Activated naive CD8-positive, alpha-beta T cell treated with anti-CD3 and anti-CD28 coated beads, Interleukin-2, amount 50 U/mL, for 24 hours (primary cell): Measurements from ENCODE around the gene HEPHL1.

Experiments used
- ATAC-seq: fragments of 150-1000 bp; cut with Tn5 transposase; one replicate; pipeline ENCODE4 v1.10.0; 2021
- DNase-seq: peaks from one replicate; pipeline ENCODE4 v3.0.0; 2021
- H3K27ac Mint-ChIP-seq: one replicate; pipeline ENCODE4 v1.8.0; 2021; ENCODE audit warnings: mild to moderate bottlenecking, mixed read lengths
- H3K27me3 Mint-ChIP-seq: one replicate; pipeline ENCODE4 v1.8.0; 2021; ENCODE audit warnings: mixed read lengths
- H3K36me3 Mint-ChIP-seq: one replicate; pipeline ENCODE4 v1.8.0; 2021; ENCODE audit warnings: low read depth, mixed read lengths
- H3K4me1 Mint-ChIP-seq: one replicate; pipeline ENCODE4 v1.8.0; 2021; ENCODE audit warnings: mixed read lengths
- H3K4me3 Mint-ChIP-seq: one replicate; pipeline ENCODE4 v1.8.0; 2021; ENCODE audit warnings: mild to moderate bottlenecking, moderate library complexity, mixed read lengths
- H3K9me3 Mint-ChIP-seq: one replicate; pipeline ENCODE4 v1.8.0; 2021; ENCODE audit warnings: mixed read lengths

The HEPHL1 gene

DNA sequence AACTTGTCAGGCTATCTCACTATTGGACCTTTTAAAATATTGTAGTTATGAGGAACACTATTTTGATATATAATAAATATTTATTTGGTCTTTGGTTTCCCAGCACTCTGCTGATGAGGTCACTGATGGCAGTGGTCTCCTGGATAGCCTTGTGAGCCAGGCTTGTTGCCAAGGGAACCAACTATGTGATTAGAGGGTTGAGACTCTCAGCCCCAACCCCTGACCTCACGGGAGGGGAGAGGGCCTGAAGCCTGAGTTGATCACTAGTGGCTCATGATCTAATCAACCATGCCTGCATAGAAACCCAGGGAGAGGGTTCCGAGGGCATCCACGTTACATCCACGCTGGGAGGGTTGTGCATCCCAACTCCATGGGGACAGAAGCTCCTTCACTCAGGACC lies 118.3 kb downstream of the HEPHL1 start:
- ATAC-seq (no peak), DNase-seq (no peak)
- Mint-ChIP-seq H3K4me1 (peaks cover 83% of the 10 kb centered on the region), H3K27ac (no peak overlapping the region), H3K4me3 (no peak overlapping the region), H3K36me3 (peaks cover 17% of the 10 kb centered on the region), H3K9me3 (no peaks in the 10 kb centered on the region), H3K27me3 (no peaks in the 10 kb centered on the region)

DNA sequence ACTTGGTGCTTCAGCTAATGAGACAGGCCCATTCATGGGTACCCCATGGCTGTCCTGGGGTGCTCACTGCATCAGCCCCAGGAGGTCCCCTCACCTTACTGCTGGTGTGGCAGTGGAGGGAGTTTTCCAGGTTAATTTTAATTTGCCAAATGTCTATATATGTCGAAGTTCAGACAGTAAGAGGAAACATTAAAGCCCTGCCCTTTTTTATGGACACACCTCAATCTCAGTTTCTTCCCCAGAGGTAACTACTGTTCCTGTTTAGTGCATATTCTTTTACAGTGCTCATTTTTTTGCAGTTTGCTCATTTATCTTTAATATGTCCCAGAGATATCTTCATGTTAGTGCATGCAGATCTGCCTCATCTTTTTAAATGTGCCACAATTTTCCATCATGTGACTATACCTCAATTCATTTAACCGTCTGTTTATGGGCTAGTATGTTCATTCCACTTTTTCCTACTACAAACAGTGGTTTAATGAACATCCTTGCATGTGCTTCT lies 119.1 kb downstream of the HEPHL1 start:
- Mint-ChIP-seq H3K4me3 (no peak overlapping the region), H3K4me1 (peaks cover 84% of the 10 kb centered on the region), H3K27me3 (no peaks in the 10 kb centered on the region), H3K9me3 (no peaks in the 10 kb centered on the region), H3K36me3 (peaks cover 17% of the 10 kb centered on the region), H3K27ac (no peak overlapping the region)
- ATAC-seq (no peak), DNase-seq (no peak)

DNA sequence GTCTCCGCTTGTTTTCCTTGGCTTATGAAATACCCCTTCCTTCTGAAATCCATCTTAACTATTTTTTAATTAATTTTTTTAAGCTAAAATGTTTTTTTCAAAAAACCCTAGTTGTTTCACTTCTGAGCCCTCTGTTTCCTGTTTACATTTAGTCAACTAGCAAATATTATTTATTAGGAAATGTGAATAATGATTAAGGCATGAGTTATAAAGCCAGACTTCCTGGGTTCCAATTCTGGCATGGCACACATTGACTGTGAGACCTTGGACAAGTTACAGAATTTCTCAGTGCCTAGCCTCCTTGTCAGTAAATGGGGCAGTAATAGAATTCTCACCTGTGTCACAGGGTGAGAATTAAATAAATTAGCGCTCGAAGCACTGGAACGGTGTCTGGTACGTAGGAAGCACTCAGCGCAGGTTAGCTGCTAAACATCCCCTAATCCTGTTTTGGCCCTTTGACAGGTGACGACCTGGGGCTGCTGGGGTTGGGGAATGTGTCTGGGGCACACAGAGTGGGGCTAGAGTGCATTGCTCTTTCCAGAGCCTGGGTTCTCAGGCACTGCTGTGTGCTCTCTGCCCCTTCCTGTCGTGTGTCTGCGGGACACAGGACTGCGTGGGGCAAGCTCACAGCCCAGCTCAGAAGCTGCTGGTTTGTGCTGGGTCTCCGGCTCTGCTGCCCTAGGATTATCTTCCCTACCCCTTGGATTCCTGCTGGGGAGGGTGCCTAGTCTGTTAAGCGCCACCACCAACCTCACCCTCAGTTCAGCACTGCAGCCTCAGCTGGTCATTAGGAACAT lies 120.6 kb downstream of the HEPHL1 start:
- peaks cover 84% of the 10 kb centered on the region for H3K4me1 Mint-ChIP-seq
- peaks cover 13% of the 10 kb centered on the region for H3K36me3 Mint-ChIP-seq
- DNase-seq: no peak
- no peak overlapping the region for H3K27ac Mint-ChIP-seq
- ATAC-seq: no peak
- no peaks in the 10 kb centered on the region for H3K9me3 Mint-ChIP-seq
- no peak overlapping the region for H3K4me3 Mint-ChIP-seq
- no peaks in the 10 kb centered on the region for H3K27me3 Mint-ChIP-seq

DNA sequence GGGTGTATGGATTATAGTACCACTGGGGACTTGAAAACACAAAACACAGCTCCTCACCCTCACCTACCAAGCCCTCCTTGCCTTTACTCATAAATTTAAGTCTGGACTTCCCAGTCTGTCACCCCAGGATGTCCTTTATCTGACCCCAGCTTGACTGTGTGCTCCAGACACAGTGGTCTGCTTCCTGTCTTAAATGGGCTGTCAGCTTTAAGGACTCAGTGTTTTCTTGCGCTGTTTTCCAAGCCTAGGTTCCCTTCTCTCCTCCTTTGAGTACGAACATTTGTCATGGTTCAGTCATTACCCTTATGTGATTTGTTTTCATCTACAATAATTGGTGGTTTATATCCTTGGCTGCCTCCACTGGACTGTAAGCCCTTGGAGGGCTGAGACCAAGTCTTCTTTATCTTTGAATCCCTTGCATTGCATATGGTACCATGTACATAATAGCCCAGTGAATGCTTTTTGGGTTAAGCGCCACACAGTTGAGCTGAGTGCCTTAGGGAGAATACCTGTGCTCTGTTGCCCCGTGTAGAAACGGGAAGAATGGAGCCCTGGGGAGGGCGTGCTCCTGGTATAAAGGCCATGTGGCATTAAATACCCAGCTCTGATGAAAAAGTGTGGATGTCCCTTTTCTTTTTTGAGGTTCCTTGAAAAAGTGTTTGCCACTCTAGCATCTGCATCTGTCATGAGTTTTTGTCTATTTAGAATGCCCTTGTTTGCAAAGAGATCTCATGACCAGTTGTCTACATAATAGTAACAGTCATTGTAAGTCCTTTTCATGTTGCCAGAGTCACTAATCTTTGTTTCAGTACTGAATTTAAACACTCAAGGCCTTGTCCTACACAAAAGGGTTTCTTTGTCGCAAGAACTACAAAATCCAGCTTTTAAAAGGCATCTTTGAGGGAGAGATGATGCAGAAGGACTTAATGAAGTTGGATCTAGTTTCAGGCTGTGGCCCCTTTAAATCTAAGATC lies 121.4 kb downstream of the HEPHL1 start:
- no peak for DNase-seq
- no peak overlapping the region for H3K4me3 Mint-ChIP-seq
- H3K4me1 Mint-ChIP-seq: peaks cover 84% of the 10 kb centered on the region
- H3K27ac Mint-ChIP-seq: no peak overlapping the region
- H3K27me3 Mint-ChIP-seq: no peaks in the 10 kb centered on the region
- peaks cover 6% of the 10 kb centered on the region for H3K36me3 Mint-ChIP-seq
- no peak for ATAC-seq
- H3K9me3 Mint-ChIP-seq: no peaks in the 10 kb centered on the region

DNA sequence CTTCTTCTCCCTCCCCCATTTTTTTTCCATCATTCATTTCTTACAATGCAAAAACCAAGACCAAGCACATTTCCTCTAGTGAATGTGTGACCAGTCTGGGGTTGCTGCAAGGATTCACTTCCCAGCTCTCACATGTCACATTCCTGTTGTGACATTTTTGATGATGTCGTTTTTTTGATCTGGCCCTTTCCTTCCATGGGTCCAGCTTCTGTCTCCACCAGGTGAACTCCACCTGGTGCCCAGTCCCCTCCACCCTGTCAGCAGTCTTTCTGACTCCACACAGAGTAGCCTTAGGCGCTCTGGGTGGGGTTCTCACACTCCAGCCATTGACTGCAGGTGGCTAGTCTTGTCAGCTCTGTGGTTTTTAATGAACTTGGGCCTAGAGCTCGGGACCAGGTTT lies 123.1 kb downstream of the HEPHL1 start:
- Mint-ChIP-seq H3K27ac (no peak overlapping the region), H3K27me3 (no peaks in the 10 kb centered on the region), H3K4me1 (peaks cover 87% of the 10 kb centered on the region), H3K9me3 (no peaks in the 10 kb centered on the region), H3K4me3 (no peak overlapping the region), H3K36me3 (peaks cover 2% of the 10 kb centered on the region)
- DNase-seq: no peak
- ATAC-seq: no peak

DNA sequence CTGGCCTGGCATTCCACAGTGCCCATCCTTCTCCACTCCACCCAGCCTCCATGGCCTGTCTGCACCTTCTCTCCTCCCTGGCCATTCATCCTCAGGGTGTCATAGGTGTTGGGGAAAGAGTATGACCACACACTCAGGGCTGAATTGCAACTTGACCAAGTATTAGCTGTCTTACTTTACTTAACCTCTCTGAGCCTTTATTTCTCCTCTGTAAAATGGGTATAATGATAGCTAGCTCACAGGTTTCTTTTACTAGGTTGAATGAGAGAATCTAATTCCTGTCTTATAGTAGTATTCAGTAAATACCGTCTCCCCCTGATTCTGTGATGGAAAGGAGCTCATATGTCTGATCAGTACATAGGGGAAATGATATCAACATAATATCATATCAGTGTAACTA lies 123.5 kb downstream of the HEPHL1 start:
- no peak for ATAC-seq
- Mint-ChIP-seq H3K27me3 (no peaks in the 10 kb centered on the region), H3K4me1 (peaks cover 88% of the 10 kb centered on the region), H3K27ac (no peak overlapping the region), H3K36me3 (peaks cover 2% of the 10 kb centered on the region), H3K4me3 (no peak overlapping the region), H3K9me3 (no peaks in the 10 kb centered on the region)
- DNase-seq: no peak

DNA sequence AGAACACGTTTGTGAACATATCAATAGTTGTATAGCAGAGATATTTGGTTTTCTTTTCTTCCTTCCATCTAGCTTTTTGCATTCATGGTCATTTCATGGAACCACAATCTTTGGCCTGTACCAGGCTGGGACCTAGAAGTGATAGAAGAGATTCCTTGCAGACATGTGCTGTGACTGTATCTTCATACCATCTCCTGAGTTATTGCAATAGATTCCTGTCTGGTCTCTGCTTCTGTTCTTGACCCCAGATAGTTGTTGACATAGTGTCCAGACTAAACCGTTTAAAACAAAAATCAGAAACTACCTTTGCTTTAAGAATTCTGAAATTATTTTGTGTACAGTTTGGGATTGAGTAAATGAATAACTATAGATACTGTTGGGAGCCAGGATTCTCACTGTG lies 124.3 kb downstream of the HEPHL1 start:
- no peaks in the 10 kb centered on the region for H3K27me3 Mint-ChIP-seq
- H3K27ac Mint-ChIP-seq: no peak overlapping the region
- no peak overlapping the region for H3K4me3 Mint-ChIP-seq
- ATAC-seq (no peak), DNase-seq (no peak)
- no peaks in the 10 kb centered on the region for H3K9me3 Mint-ChIP-seq
- H3K4me1 Mint-ChIP-seq: peaks cover 87% of the 10 kb centered on the region
- peaks cover 2% of the 10 kb centered on the region for H3K36me3 Mint-ChIP-seq

DNA sequence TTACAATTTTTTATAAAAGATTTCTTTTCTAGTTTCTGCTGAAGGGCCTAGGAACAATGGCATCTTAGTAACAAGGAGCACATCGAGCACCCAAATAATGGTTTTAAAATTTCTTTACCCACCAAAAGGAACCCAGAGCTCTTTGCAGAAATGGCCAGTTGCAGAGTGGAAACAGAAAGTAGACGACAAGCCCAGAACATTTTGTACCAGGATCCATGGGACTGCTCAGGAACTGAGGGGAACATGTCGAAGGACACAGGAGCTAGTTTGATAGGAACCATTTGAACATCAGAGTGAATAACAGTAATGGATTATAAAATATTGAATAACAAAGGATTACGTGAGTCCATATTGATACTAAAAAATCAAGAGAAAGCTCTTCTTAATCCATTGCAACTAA lies 124.8 kb downstream of the HEPHL1 start:
- H3K4me3 Mint-ChIP-seq: no peak overlapping the region
- ATAC-seq (no peak), DNase-seq (no peak)
- peaks cover 2% of the 10 kb centered on the region for H3K36me3 Mint-ChIP-seq
- no peaks in the 10 kb centered on the region for H3K27me3 Mint-ChIP-seq
- H3K27ac Mint-ChIP-seq: no peak overlapping the region
- peaks cover 90% of the 10 kb centered on the region for H3K4me1 Mint-ChIP-seq
- no peaks in the 10 kb centered on the region for H3K9me3 Mint-ChIP-seq

DNA sequence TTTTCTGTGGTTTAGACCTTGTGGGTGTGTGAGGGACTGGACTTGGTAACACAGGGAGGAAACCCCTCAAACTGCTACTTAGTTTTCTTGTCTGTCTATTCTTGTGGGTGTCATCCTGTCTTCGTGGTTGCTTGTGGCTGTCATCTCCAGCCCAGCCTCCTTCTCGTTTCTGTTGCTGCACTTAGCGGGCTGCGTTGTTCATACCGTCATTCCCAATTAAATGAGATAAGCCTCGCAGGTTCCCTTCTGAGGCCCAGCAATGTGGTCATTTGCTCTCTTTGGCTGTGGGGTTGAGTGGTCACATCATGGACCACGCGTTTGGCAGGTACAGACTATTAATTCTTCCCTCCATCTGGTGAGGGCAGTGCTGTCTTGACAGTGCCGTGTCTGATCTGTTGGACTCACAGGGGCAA lies 126.3 kb downstream of the HEPHL1 start:
- DNase-seq: peak; percentile 47
- H3K4me1 Mint-ChIP-seq: peaks cover 97% of the 10 kb centered on the region
- H3K9me3 Mint-ChIP-seq: no peaks in the 10 kb centered on the region
- H3K27ac Mint-ChIP-seq: peak overlapping the region; percentile 80
- H3K4me3 Mint-ChIP-seq: peak overlapping the region; percentile 48
- ATAC-seq: peak; percentile 87
- no peaks in the 10 kb centered on the region for H3K27me3 Mint-ChIP-seq
- peaks cover 3% of the 10 kb centered on the region for H3K36me3 Mint-ChIP-seq

DNA sequence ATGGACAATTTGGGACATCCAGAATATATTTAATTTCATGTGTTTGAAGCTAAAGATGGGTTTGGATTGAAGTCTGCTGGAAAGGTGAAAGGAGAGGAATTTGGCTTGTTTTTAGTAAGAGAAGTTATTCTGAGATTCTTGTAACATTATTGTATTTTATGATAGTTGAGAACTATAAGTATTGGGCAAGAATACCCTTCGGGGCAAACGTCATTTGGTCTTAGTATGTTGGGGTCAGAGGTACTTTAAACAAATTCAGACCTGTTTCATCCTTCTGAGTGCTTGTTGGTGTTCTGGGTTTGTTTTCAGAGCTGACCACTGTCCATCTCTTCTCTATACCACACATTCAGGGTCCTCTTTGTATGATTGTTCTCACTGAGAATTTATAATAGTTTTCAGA lies 127.0 kb downstream of the HEPHL1 start:
- peak overlapping the region; percentile 48 for H3K4me3 Mint-ChIP-seq
- peak overlapping the region; percentile 80 for H3K27ac Mint-ChIP-seq
- no peak for DNase-seq
- peaks cover 5% of the 10 kb centered on the region for H3K36me3 Mint-ChIP-seq
- H3K27me3 Mint-ChIP-seq: no peaks in the 10 kb centered on the region
- no peak for ATAC-seq
- peaks cover 97% of the 10 kb centered on the region for H3K4me1 Mint-ChIP-seq
- no peaks in the 10 kb centered on the region for H3K9me3 Mint-ChIP-seq

DNA sequence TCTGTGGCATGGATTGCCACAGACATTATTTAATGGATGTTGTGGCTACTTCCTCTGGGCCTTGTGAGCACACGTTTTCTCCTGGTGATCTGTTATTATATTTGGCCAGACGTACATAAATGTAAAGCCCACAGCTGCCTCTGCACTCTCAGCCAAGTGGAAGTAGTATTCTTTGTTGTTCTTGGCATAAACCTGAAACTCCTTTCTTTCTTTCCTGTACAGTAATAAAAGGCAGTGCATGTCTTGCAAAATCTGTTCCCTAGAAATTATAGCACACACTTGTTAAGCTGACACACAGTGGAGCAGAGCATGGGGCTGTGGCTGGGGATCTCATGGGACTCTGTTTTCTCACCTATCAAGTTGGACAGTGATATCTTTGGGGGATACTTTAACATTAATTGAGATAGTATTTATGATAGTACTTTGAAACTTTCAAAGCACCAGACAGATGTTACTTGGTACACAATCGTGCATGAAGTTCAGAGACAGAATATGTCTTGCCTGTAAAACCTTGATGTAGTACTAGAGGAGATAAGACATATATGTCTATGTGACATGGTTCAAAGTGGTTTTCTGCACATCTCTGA lies 128.4 kb downstream of the HEPHL1 start:
- H3K27me3 Mint-ChIP-seq: no peaks in the 10 kb centered on the region
- H3K27ac Mint-ChIP-seq: no peak overlapping the region
- no peak overlapping the region for H3K4me3 Mint-ChIP-seq
- peaks cover 90% of the 10 kb centered on the region for H3K4me1 Mint-ChIP-seq
- H3K9me3 Mint-ChIP-seq: no peaks in the 10 kb centered on the region
- peaks cover 14% of the 10 kb centered on the region for H3K36me3 Mint-ChIP-seq
- ATAC-seq (no peak), DNase-seq (no peak)

DNA sequence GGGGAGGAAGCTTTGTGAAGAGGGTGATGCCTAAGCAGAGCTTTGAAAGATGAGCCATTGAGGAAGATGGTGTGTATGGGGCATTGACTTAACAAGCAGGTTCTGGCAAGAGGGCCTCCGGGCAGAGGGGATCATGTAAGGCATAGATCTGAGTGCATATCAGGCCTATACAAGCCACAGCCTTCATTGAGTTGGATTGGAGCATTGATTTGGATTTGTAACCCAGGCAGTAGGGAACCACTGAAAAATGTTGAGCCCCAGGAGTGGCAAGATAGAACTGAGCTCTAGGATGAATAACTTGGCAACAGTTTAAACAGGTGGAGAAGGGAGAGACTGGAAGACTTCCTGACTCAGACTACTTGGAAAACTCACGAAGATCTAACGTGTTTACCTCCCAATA lies 128.9 kb downstream of the HEPHL1 start:
- Mint-ChIP-seq H3K36me3 (peaks cover 15% of the 10 kb centered on the region), H3K4me3 (no peak overlapping the region), H3K9me3 (no peaks in the 10 kb centered on the region), H3K27ac (no peak overlapping the region), H3K4me1 (peaks cover 84% of the 10 kb centered on the region), H3K27me3 (no peaks in the 10 kb centered on the region)
- no peak for ATAC-seq
- no peak for DNase-seq

DNA sequence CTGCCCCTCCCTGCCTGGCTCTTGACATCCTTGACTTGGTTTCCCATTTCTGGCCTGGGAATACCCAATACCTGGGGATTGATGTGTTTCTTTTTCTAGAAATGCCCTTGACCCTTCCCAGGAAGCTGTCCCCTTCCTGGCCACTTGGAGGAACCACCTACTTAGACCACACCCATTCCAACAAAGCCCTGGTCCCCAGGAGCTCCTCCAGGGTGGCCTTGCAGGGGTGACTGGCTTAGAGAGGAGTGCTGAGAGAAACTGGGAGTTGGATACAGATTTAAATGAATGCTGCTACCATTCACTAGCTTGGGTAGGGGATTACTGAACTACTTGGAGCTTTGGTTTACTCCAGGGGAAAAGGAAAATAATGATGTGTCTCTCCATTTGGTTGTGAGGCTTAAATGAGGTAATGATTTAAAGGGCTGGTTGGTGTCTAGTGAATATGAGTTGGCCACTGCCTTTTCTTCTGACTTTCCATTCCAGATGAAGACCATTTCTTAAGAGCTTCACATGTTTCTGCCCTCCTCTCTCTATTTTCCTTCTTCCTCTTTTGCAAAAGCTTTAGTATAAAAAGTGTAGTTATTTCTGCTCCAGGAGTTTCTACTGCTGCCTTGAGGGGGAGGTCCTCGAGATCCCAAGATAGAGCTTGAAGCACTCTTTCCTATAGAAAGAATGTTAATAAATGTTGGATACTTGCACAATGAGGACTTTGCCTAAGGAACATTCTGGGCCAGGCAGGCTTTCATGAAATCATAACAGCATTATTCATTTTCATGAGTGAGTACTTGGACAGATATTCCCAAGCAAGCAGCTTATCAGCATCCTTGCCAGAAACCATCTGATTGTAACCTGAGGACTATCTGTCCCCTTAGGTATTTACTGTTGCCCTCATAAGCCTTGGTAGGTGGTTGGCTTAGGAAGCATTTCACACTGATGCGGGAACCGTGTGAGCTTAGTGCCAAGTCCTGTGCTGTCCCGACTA lies 129.8 kb downstream of the HEPHL1 start:
- no peaks in the 10 kb centered on the region for H3K9me3 Mint-ChIP-seq

More for the DNA sequence above, 129.8 kb downstream of the HEPHL1 start:
- Mint-ChIP-seq H3K4me1 (peaks cover 75% of the 10 kb centered on the region), H3K36me3 (peaks cover 20% of the 10 kb centered on the region), H3K4me3 (no peak overlapping the region), H3K27ac (no peak overlapping the region), H3K27me3 (no peaks in the 10 kb centered on the region)
- ATAC-seq: no peak
- DNase-seq: no peak
